Osteoblast (primary cell): ENCODE measurements around the gene AP2S1. TPM values are rescaled to one million over a fixed set of nuclear protein-coding genes. Genes with fewer than 3 reads are reported as not detected.

ENCODE experiments used
- DNase-seq: peaks from one replicate; pipeline ENCODE4 v3.0.0; 2011; ENCODE audit warnings: low spot score, mixed read lengths; ENCODE audit not compliant: insufficient read length; ENCODE audit errors: missing footprints
- H2AFZ ChIP-seq: 2 replicates; pipeline ENCODE4 v1.6.0; 2011; ENCODE audit warnings: mild to moderate bottlenecking, low read length
- H3K27ac ChIP-seq: 2 replicates; pipeline ENCODE4 v1.5.1; 2011; ENCODE audit warnings: mild to moderate bottlenecking, low read depth, low read length, moderate library complexity
- H3K27me3 ChIP-seq: 2 replicates; pipeline ENCODE4 v1.6.0; 2012; ENCODE audit warnings: mild to moderate bottlenecking, control low read depth, inconsistent platforms, low read length, moderate library complexity; ENCODE audit not compliant: insufficient read depth
- H3K36me3 ChIP-seq: 2 replicates; pipeline ENCODE4 v1.5.1; 2011; ENCODE audit warnings: mild to moderate bottlenecking, low read length, control low read depth, moderate library complexity; ENCODE audit not compliant: insufficient read depth
- H3K4me1 ChIP-seq: 2 replicates; pipeline ENCODE4 v1.5.1; 2011; ENCODE audit warnings: mild to moderate bottlenecking, low read length, control low read depth, moderate library complexity; ENCODE audit not compliant: insufficient read depth
- H3K4me2 ChIP-seq: 2 replicates; pipeline ENCODE4 v1.6.0; 2011; ENCODE audit warnings: mild to moderate bottlenecking, low read length; ENCODE audit not compliant: insufficient read depth
- H3K4me3 ChIP-seq: fragments of 200-600 bp; sonication (generic); 3 replicates; pipeline ENCODE4 v1.5.1; 2012; ENCODE audit warnings: mild to moderate bottlenecking, low read length, inconsistent platforms; ENCODE audit not compliant: insufficient read depth
- H3K79me2 ChIP-seq: 2 replicates; pipeline ENCODE4 v1.6.0; 2012; ENCODE audit warnings: mild to moderate bottlenecking, low read length, control low read depth, inconsistent platforms; ENCODE audit not compliant: insufficient read depth
- H3K9me3 ChIP-seq: 2 replicates; pipeline ENCODE4 v1.5.1; 2011; ENCODE audit warnings: low read depth, low read length, control low read depth
- H4K20me1 ChIP-seq: 2 replicates; pipeline ENCODE4 v1.6.0; 2012; ENCODE audit warnings: mild to moderate bottlenecking, low read length, control low read depth; ENCODE audit not compliant: insufficient read depth
- total RNA-seq: library from RNA; depleted of rRNA; stranded (reverse); fragments of >200 nt; gene quantifications from 2 replicates; pipeline ENCODE4 v1.2.3, GENCODE V29; 2012
- TF ChIP-seq, protein P1 (sequence below): IDR thresholded peaks from 2 replicates; pipeline ENCODE4 v1.5.1; 2011; ENCODE audit warnings: mild to moderate bottlenecking, low read depth, low read length, moderate library complexity; ENCODE audit errors: extremely low read depth

The AP2S1 gene
- total RNA-seq, 1 donor: 136 TPM

DNA sequence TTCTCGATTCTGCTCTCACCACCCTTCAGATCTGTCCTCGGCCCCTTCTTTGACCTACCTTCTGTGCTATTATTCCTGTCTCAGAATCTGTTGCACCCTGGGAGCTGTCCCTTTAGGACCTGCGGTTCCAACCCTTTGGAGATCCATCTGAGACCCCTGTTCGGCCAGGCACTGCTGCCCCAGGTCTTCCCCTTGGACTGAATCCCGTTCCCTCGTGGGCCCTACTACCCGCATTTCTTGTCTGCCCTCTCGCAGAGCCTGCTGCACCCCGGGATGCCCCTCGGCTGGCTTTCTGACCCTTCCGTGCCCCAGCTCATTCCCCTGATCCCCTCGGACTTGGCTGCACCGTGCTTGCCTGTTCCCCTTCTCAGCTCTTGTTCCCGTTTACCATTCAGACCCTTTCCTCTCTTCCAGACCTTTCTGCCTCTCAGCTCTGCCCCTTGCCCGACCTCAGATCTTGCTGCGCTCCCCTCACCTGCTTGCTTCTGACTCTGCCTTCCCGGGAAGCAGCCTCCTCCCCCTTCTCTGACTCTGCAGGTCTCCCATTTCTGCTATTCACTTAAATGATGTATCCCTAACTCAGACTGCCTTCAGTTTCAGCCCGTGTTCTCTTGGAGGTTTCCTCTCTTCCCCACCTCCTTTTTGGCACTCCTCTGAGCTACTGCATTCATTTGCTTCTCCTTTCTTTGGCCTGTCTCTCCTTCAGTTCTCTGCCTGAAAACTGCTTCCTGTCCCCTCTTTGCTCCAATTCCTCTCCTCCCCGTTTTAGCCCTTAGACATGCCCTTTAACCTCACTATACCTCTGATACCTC lies 11.3 kb upstream of the AP2S1 start:
- peaks cover 3% of the 10 kb centered on the region for H3K36me3 ChIP-seq
- no peak overlapping the region for H2AFZ ChIP-seq
- H3K4me2 ChIP-seq: peak overlapping the region; percentile 95
- peaks cover 46% of the 10 kb centered on the region for H4K20me1 ChIP-seq
- H3K27me3 ChIP-seq: no peaks in the 10 kb centered on the region
- no peaks in the 10 kb centered on the region for H3K9me3 ChIP-seq
- peak overlapping the region; percentile 91 for H3K27ac ChIP-seq
- H3K79me2 ChIP-seq: peaks cover 61% of the 10 kb centered on the region
- TF ChIP-seq, protein P1, sequence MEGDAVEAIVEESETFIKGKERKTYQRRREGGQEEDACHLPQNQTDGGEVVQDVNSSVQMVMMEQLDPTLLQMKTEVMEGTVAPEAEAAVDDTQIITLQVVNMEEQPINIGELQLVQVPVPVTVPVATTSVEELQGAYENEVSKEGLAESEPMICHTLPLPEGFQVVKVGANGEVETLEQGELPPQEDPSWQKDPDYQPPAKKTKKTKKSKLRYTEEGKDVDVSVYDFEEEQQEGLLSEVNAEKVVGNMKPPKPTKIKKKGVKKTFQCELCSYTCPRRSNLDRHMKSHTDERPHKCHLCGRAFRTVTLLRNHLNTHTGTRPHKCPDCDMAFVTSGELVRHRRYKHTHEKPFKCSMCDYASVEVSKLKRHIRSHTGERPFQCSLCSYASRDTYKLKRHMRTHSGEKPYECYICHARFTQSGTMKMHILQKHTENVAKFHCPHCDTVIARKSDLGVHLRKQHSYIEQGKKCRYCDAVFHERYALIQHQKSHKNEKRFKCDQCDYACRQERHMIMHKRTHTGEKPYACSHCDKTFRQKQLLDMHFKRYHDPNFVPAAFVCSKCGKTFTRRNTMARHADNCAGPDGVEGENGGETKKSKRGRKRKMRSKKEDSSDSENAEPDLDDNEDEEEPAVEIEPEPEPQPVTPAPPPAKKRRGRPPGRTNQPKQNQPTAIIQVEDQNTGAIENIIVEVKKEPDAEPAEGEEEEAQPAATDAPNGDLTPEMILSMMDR: no peak
- H3K4me3 ChIP-seq: peak overlapping the region; percentile 93
- DNase-seq: peak; percentile 67
- peaks cover 51% of the 10 kb centered on the region for H3K4me1 ChIP-seq

DNA sequence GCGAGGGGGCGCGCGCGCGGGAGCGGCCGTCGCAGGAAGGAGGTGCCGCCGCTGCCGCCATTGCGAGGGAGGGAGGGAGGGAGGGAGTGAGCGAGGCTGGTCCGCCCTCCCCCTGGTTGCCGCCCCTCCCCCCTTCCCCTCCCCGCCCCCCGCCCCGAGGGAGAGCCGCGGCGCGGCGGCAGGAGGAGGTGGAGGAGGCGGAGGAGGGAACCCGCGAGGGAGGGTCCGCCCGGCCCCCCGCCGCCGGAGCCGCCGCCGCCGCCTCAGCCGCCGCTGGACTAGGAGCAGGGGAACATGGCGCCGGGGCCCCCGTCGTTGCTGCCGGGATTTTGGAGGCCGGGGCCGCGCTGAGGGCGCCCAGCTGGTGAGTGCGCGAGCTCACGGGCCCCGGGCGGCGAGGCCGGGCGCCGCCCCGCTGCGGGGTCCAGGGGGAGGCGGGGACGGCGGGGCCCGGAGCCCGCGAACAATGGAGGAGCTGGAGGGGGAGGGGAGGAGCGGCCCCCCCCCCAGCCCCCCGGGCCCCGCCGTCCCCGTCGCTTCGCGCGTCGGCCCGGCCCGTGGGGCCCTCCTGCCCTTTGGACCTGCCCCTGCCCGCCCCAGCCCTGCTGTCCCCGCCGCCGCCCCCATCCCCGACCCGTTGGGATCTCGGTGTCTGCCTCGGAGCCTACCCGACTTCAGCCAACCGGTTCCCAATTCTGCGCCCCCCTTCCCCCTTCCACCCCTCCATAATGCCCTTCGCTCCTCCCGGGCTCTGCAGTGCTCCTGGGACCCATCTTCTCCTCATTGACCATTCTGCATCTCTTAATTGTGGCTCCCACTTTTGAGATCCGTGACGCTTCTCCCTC lies 10.4 kb upstream of the AP2S1 start, which contains the start of gene ARHGAP35:
Gene ARHGAP35, plus strand, starts transcription at position 152 of the 845 bp plus-strand sequence. CDS start 57,679 bp downstream, outside the sequence.
- TF ChIP-seq, protein P1: no peak
- H3K79me2 ChIP-seq: peaks cover 52% of the 10 kb centered on the region

DNA sequence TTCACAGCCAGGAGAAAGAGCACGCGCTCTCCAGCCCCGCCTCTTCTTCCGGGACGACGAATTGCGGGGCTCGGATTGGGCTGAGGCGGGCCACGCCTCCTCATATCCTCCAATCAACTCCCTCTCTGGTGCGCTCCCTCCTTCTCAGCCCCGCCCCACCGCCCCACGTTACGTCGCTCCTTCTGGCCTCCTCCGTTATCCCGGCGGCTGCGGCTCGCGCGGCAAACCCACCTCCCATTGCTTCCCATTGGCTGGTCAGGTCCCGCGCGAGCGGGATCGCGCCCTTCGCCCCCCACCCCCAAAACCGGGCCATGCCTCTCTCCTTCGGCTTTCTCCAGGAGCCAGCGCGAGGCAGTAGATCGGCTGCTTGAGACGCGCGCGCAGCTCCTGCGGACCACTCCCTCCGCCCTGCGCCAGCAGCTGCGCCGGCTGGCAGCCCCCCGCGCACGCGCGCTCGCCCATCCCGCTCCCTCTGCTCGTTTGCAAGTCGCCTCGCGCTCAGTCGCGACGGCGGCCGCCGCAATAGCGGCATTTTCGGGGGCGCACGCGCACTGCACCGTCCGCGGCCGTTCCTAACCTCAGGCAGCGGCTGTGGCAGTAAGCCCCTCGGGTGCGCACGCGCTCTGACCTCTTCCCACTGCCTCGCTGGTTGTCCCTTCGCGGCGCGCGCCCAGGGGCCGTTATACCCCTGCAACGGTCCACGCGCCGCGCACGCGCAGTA lies 9.6 kb upstream of the AP2S1 start:
- Histone ChIP-seq H3K4me2 (peak overlapping the region; percentile 88), H3K4me1 (peaks cover 45% of the 10 kb centered on the region), H4K20me1 (peaks cover 33% of the 10 kb centered on the region), H3K36me3 (peaks cover under 1% of the 10 kb centered on the region), H3K79me2 (peaks cover 44% of the 10 kb centered on the region), H3K4me3 (peak overlapping the region; percentile 93), H3K9me3 (no peaks in the 10 kb centered on the region), H2AFZ (peak overlapping the region; percentile 83), H3K27ac (peak overlapping the region; percentile 91), H3K27me3 (no peaks in the 10 kb centered on the region)
- TF ChIP-seq, protein P1: no peak
- DNase-seq: peak; percentile 98

More for the DNA sequence above, 10.4 kb upstream of the AP2S1 start, which contains the start of gene ARHGAP35:
- DNase-seq: peak; percentile 96
- Histone ChIP-seq H3K9me3 (no peaks in the 10 kb centered on the region), H3K36me3 (peaks cover 3% of the 10 kb centered on the region), H3K4me2 (peak within 1 kb of the TSS; percentile 95), H4K20me1 (peaks cover 38% of the 10 kb centered on the region), H3K4me3 (peak within 1 kb of the TSS; percentile 93), H3K27me3 (no peaks in the 10 kb centered on the region), H2AFZ (peak within 1 kb of the TSS; percentile 83), H3K4me1 (peaks cover 47% of the 10 kb centered on the region), H3K27ac (peak within 1 kb of the TSS; percentile 91)
